HG03280 (cell line): ENCODE results near the gene NAAA.
A peak's percentile ranks its signal among the peaks of the same experiment; 100 is the strongest.
"Not testable (repeated sequence)": the region's sequence is repeated elsewhere in the genome, so short reads cannot be mapped to it uniquely, and the experiment has no call there.

Source experiments
- ATAC-seq: cut with Tn5 transposase; IDR thresholded peaks from one replicate; pipeline ENCODE4 v1.9.1; 2021; ENCODE audit warnings: mild to moderate bottlenecking, moderate library complexity; ENCODE audit not compliant: unreplicated experiment

Gene NAAA

DNA sequence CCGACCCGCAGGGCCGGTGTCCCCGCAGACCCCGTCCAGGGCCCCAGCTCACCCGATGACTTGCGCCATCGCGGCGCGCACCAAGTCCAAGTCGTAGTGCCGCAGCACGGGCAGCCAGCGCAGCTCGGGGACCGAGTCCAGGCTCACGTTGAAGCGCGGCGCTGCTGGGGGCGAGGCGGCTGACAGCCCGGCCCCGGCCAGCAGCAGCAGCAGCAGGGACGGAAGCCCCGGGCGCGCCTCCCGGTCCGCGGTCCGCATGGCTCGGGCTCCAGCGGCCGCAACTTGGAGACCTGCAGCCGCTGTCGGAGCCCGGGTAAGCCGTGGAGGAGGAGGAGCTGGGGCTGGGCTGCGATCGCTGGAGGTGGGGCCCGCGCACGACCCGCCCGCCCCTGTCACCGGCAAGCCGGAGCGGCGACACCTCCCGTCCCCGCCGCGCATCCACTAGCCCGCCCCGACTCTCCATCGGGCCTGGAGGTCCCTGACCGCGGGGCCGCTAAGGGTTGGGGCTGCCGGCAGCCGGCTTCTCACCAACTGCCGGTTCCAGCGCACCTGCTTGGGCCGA lies at the start of gene NAAA:
NAAA (minus strand) TSS at position 322 of the 562 bp plus-strand sequence; CDS start at position 258, 64 bp downstream.
- peak; percentile 82 for ATAC-seq

GRCh38 chr4:75989846-75990528 lies 49.2 kb upstream of the NAAA start:
- no peak for ATAC-seq

- ATAC-seq, result no peak
Observed at GRCh38 chr4:75985116-75985515, 44.3 kb upstream of the NAAA start.

- ATAC-seq, result no peak
Observed at GRCh38 chr4:75980576-75980975, 39.8 kb upstream of the NAAA start.

DNA sequence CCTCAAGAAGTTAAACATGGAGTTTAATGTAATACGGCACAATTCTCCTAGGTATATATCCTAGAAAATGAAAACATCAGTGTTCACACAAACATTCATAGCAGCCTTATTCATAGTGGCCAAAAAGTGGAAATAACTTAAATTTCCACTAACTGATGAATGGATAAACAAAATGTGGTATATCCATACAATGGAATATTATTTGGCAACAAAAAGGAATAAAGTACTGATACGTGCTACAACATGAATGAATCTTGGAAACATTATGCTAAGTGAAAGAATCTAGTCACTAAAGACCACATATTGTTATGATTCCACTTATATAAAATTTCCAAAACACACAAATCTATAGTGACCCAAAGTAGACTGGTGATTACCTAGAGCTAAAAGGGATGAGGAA lies 35.4 kb upstream of the NAAA start:
- ATAC-seq, result no peak

- ATAC-seq, result no peak
Observed at GRCh38 chr4:75973766-75974165, 33.0 kb upstream of the NAAA start.

GRCh38 chr4:75968084-75968483 lies 27.3 kb upstream of the NAAA start:
- ATAC-seq, result no peak

GRCh38 chr4:75963558-75963957 lies 22.7 kb upstream of the NAAA start:
- no peak for ATAC-seq

DNA sequence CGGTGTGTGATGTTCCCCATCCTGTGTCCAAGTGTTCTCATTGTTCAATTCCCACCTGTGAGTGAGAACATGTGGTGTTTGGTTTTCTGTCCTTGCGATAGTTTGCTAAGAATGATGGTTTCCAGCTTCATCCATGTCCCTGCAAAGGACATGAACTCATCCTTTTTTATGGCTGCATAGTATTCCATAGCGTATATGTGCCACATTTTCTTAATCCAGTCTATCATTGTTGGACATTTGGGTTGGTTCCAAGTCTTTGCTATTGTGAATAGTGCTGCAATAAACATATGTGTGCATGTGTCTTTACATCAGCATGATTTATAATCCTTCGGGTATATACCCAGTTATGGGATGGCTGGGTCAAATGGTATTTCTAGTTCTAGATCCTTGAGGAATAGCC lies 21.3 kb upstream of the NAAA start:
- ATAC-seq, result not testable (repeated sequence)

GRCh38 chr4:75958546-75958945 lies 17.7 kb upstream of the NAAA start:
- not testable (repeated sequence) for ATAC-seq

DNA sequence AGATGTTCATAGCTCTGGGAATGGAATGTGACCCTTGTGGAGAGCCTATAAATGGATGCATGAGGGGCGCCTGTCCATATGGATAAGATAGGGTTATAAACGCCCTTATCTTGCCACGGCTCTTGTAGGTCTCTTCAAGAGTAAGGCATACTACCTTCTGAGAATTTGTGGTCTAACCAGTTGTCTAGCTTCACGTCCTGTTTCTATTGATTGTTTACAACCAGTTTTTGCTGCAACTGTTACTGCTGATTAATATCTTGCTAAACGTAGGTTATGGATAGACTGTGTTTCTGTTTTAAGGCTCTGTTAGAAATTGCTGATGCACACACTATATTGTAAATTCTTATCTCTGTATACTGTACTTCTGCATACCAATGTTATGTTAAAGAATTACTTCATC lies 14.0 kb upstream of the NAAA start:
- not testable (repeated sequence) for ATAC-seq

DNA sequence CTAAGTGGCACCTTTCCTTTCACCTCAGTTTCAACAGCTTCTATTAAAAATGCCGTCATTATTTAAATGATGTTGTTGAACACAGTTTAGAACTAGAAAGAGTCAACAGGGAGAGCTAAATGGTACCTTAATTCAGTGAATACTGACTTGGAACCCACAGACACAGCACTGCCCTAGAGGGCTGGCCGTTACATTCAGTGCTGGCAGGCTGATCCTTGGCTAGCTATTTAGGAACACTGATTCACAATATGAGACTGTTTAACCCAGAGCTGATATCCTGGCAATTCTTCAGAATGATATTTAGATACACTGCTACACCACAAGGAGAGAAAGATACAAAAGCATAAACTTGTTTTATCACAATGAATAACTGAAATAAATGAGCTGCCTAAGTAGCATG lies 12.7 kb upstream of the NAAA start:
- no peak for ATAC-seq

DNA sequence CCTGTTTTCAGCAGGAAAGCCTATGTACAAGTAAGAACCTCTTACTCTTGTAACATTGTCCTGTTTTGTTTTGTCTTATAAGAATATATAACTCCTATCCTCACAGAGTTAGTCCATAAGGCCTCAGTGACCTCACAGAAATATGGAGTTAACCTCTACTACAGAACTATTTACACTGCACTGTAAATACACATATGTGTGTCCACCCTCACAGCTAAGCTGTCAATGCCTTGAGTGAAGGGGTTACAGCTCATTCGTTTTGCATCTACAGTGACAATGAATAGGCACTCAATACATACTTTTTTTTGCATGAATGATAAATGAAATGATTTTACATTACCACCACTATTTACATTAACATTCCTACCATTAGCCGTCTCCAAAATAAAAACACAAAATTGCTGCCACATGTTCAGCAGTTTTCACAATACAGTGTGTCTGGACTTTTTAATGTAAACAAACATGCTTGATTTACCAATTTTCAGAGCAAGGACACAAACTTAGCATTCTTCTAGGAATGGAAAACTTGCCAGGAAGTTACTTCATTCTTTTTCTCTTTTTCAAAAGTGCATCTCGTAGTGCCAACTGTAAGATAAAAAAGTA lies 9.5 kb upstream of the NAAA start:
- no peak for ATAC-seq

DNA sequence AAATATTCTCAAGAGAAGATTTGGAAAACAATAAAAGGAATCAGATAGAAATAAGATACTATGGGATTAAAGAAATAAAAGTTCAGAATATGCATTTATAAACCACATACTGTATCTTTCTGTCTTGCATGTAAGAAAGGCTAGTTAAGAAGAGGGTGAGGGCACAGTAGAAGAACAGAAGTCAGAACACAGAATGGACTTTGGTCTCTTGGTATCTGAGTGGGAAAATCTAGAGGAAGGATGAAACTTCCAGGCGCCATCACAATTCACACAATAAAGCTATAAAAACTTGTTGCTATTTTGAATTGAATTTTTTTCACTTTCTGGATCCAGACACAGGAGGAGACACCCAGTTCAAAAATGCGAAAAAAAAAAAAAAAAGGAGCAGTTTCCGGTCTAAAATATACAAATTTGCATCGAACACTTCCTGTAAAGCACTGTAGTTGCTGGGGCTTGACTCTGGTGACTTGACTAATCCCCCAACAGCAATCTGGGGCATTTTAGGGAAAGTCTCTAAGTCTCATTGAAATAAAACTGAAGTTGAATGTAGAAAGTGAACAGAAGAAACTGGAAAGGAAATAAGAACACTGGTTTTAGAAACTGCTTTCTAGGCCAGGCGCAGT lies 8.1 kb upstream of the NAAA start:
- no peak for ATAC-seq

- ATAC-seq, result peak; percentile 57
Observed at GRCh38 chr4:75939890-75940691, 722 bp downstream of the NAAA start.

DNA sequence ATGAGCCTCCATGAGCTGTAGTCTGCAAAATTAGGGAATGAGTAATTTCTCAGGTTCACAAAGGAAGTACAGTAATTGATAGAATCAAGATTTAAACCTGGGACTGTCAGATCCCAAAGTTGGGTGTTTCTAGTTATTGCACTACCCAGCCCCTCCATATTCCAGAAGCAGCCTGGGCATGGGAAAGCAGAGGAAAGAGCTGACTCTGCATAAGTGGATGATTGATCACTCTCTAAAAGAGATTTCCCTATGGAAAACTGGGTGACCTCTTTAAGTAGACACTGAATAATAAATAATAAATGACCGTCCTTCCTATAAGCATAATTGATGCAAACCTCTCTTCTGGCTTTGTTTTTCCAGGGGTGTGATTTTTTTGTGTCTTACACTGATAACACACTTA lies 5.2 kb downstream of the NAAA start:
- no peak for ATAC-seq

GRCh38 chr4:75930152-75930551 lies 10.7 kb downstream of the NAAA start:
- no peak for ATAC-seq

DNA sequence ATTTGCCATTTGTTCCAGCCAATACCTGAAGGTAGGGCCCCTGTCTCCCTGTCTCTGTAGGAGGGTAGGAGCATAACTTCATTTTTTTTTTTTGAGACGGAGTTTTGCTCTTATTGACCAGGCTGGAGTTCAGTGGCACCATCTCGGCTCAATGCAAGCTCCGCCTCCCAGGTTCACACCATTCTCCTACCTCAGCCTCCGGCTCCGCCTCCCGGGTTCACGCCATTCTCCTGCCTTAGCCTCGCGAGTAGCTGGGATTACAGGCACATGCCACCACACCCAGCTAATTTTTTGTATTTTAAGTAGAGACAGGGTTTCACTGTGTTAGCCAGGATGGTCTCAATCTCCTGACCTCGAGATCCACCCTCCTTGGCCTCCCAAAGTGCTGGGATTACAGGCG lies 15.9 kb downstream of the NAAA start:
- not testable (repeated sequence) for ATAC-seq

DNA sequence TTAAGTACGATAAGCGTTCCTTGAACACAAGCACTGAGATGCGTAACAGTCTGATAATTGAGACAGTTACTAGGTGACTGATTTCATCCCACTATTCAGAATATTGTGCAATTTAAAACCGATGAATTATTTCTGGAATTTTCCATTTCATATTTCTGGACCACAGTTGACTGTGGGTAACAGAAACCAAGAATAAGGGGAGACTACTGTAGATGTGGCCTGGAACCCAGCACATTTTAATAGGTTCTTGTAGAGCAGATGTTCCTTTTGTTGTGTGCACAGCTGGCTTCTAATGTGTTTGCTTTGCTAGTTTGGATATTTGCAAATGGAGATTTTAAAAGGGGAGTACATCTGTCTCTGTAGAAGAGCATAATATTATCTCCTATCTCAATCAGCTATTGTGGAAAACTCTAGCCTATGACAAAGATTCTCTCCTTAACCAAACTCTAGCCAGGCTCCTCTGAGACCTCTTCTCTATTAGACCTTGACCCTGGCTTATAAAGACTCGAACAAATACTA lies 16.4 kb downstream of the NAAA start:
- no peak for ATAC-seq

DNA sequence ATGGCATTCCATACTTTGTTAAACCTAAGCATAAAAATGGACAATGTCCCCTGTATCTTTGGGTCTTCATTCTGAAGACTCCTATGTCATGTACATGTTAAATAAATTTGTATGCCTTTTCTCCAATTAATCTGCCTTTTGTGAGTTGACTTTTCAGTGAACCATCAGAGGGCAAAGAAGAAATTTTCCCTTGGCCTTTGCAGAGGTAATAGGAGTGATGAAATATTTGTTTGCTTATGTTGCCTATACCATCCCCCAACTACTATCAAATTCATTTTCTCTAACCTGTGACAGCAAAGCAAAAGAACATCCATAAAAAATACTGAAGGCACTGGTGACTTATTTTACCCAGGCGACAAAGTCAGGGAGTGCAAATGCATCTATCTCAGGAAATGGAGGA lies 18.2 kb downstream of the NAAA start:
- no peak for ATAC-seq

DNA sequence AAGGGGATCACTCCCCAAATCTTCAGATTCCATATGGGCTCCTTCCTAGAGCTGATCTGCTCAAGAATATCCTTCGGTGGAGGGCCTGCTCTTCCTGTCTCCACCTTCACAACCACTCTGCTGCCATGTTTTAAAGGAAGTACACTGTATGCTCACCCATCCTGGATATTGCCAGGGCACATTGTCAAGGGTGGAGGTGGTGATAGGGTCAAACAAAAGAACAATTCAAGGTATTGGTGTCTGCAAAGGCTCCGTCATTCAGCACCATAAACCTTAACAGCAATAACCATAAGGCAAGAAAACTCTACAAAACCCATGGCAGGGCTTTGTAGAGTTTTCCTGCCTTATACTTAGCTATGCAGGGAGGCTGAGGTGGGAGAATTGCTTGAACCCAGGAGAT lies 18.9 kb downstream of the NAAA start:
- no peak for ATAC-seq
